SK-N-SH (cell line): ENCODE measurements around the gene PPP4R3A. TPM values are rescaled to one million over a fixed set of nuclear protein-coding genes. Genes with fewer than 3 reads are reported as not detected.
A peak's percentile ranks its signal among the peaks of the same experiment; 100 is the strongest.

Experiments
- CTCF ChIA-PET: fragments of 300-600, 350-600 bp; formaldehyde crosslinking; extraction: SDS; loops from one replicate; lab custom pipeline; 2021; lab: Yijun Ruan, JAX
- POLR2A ChIA-PET: fragments of 350-600 bp; sonication (Branson Sonifier 250); formaldehyde crosslinking; extraction: SDS; loops from one replicate; lab custom pipeline; 2020; ENCODE audit warnings: antibody characterized with exemption, inconsistent platforms; lab: Yijun Ruan, JAX
- DNase-seq: peaks from one replicate; pipeline ENCODE4 v3.0.0; 2012
- H2AFZ ChIP-seq: fragments of 200-600 bp; sonication (generic); 2 replicates; pipeline ENCODE4 v1.8.1; 2016; ENCODE audit warnings: antibody characterized with exemption, mild to moderate bottlenecking, low read depth
- H3F3A ChIP-seq: fragments of 200-600 bp; sonication (generic); replicated peaks from 2 replicates; pipeline ENCODE3; 2016; ENCODE audit warnings: antibody characterized with exemption, mild to moderate bottlenecking; ENCODE audit not compliant: insufficient read depth
- H3K27ac ChIP-seq, 2 experiments: fragments of 200-500 bp in 1 of 2; fragments of 200-600 bp in 1 of 2; sonication (Bioruptor generic) in 1 of 2; sonication (generic), shearing (Covaris generic) in 1 of 2; 2 replicates each; pipeline versions ENCODE4 v1.5.1 to v1.6.1; 2014 to 2016; ENCODE audit warnings: low read depth in 2 of 2, inconsistent platforms in 1 of 2, low read length in 1 of 2, mild to moderate bottlenecking in 1 of 2, mixed read lengths in 1 of 2
- H3K27me3 ChIP-seq: fragments of 200-600 bp; sonication (generic), shearing (Covaris generic); 2 replicates; pipeline ENCODE4 v1.6.1; 2016; ENCODE audit warnings: mixed run types; ENCODE audit not compliant: insufficient read depth
- H3K36me3 ChIP-seq, 2 experiments: fragments of 200-500 bp in 1 of 2; fragments of 200-600 bp in 1 of 2; sonication (Bioruptor generic) in 1 of 2; sonication (generic) in 1 of 2; replicated peaks in 1 of 2; 2 replicates each; pipeline versions ENCODE3 to v1.5.1; 2014 to 2016; ENCODE audit warnings: low read length in 1 of 2, mild to moderate bottlenecking in 1 of 2; ENCODE audit not compliant: insufficient read depth in 2 of 2, control insufficient read depth in 1 of 2
- H3K4me1 ChIP-seq, 2 experiments: fragments of 200-500 bp in 1 of 2; fragments of 200-600 bp in 1 of 2; sonication (Bioruptor generic) in 1 of 2; sonication (generic), shearing (Covaris generic) in 1 of 2; 2 replicates each; pipeline versions ENCODE4 v1.5.1 to v1.6.1; 2014 to 2016; ENCODE audit warnings: low read depth in 1 of 2, low read length in 1 of 2, mixed run types in 1 of 2; ENCODE audit not compliant: insufficient read depth in 2 of 2, control insufficient read depth in 1 of 2
- H3K4me2 ChIP-seq: fragments of 200-600 bp; sonication (generic), shearing (Covaris generic); 2 replicates; pipeline ENCODE4 v1.6.1; 2017; ENCODE audit warnings: mixed run types
- H3K4me3 ChIP-seq, 2 experiments: fragments of 200-500 bp in 1 of 2; fragments of 200-600 bp in 1 of 2; sonication (Bioruptor generic) in 1 of 2; sonication (generic), shearing (Covaris generic) in 1 of 2; 2 replicates each; pipeline versions ENCODE4 v1.5.1 to v1.8.1; 2014 to 2016; ENCODE audit warnings: low read depth in 2 of 2, inconsistent platforms in 1 of 2, low read length in 1 of 2, mild to moderate bottlenecking in 1 of 2, mixed read lengths in 1 of 2, moderate library complexity in 1 of 2
- H3K79me2 ChIP-seq: fragments of 200-600 bp; sonication (generic); 2 replicates; pipeline ENCODE4 v1.8.1; 2017; ENCODE audit warnings: mild to moderate bottlenecking; ENCODE audit not compliant: insufficient read depth
- H3K9ac ChIP-seq: fragments of 200-600 bp; sonication (generic); 2 replicates; pipeline ENCODE4 v1.6.1; 2017; ENCODE audit warnings: mixed run types
- H3K9me2 ChIP-seq: fragments of 200-600 bp; sonication (generic); 2 replicates; pipeline ENCODE4 v1.6.1; 2017; ENCODE audit warnings: mixed run types
- H3K9me3 ChIP-seq: fragments of 200-600 bp; sonication (generic); 2 replicates; pipeline ENCODE4 v1.6.1; 2017; ENCODE audit warnings: mixed run types, mild to moderate bottlenecking, moderate library complexity
- H4K20me1 ChIP-seq: fragments of 200-600 bp; sonication (generic); 2 replicates; pipeline ENCODE4 v1.6.1; 2017; ENCODE audit warnings: mild to moderate bottlenecking, mixed run types; ENCODE audit not compliant: insufficient read depth
- FOXJ3 ChIP-seq: sonication (generic); formaldehyde crosslinking; IDR thresholded peaks from 2 replicates; pipeline ENCODE4 v1.5.1; 2020; ENCODE audit warnings: mild to moderate bottlenecking, missing genetic modification reagents
- MXI1 ChIP-seq: IDR thresholded peaks from 2 replicates; pipeline ENCODE4 v1.6.1; 2012; ENCODE audit warnings: mild to moderate bottlenecking, low read depth, low read length, improper control_type of control experiment
- RAD21 ChIP-seq: IDR thresholded peaks from 2 replicates; pipeline ENCODE4 v1.6.1; 2012; ENCODE audit warnings: mild to moderate bottlenecking, low read length
- RXRA ChIP-seq: IDR thresholded peaks from 2 replicates; pipeline ENCODE4 v1.4.0; 2012; ENCODE audit warnings: low read depth, mild to moderate bottlenecking, borderline replicate concordance
- TAF1 ChIP-seq: IDR thresholded peaks from 2 replicates; pipeline ENCODE4 v1.6.1; 2012; ENCODE audit warnings: low read depth, mild to moderate bottlenecking, low read length, moderate library complexity, borderline replicate concordance
- USF1 ChIP-seq: IDR thresholded peaks from 2 replicates; pipeline ENCODE4 v1.4.0; 2012; ENCODE audit warnings: low read depth, borderline replicate concordance
- YY1 ChIP-seq: IDR thresholded peaks from 2 replicates; pipeline ENCODE4 v1.4.0; 2012; ENCODE audit warnings: low read depth, mild to moderate bottlenecking
- WGBS: methylation state at CpG from one replicate; pipeline ENCODE4 v1.1.6; 2017; ENCODE audit warnings: low lambda C conversion rate; 5-methylcytosine and 5-hydroxymethylcytosine counted together
- polyA plus RNA-seq, 3 experiments: library from polyadenylated mRNA; depleted of rRNA; stranded (reverse); fragments of >200 nt; gene quantifications; 2 replicates each; pipeline ENCODE4 v1.2.3, GENCODE V29; 2012

The PPP4R3A gene
- polyA plus RNA-seq, 1 of the 3 experiments (the other 2 are of a cell fraction), result 34.9 TPM

- CTCF ChIA-PET, result interaction anchor here (1.1 to 13.5 kb wide), 16 partner anchors 19 to 357 kb away, joined by 3 to 300 read pairs (median 5); partner anchors contain the start of gene RPS6KA5
- peak; percentile 93 for DNase-seq
Measured at GRCh38 chr14:91417120-91417982, 92.8 kb downstream of the PPP4R3A start, which contains the start of gene CCDC88C. Gene CCDC88C, minus strand, starts transcription at chr14:91417820. Its CDS starts 130 bp downstream, at chr14:91417690.

GRCh38 chr14:91416744-91417119 is 93.4 kb downstream of the PPP4R3A start:
- ChIA-PET CTCF (interaction anchor here (1.2 to 13.5 kb wide), 6 partner anchors 18 to 92 kb away, joined by 3 to 300 read pairs (median 14); no protein-coding TSS in a partner anchor), POLR2A (no interaction called here)
- Histone ChIP-seq H3K27ac (no peak overlapping the region), H3K27me3 (peaks cover 15% of the 10 kb centered on the region), H3K79me2 (no peaks in the 10 kb centered on the region), H4K20me1 (no peaks in the 10 kb centered on the region), H3K9me2 (no peaks in the 10 kb centered on the region), H2AFZ (no peak overlapping the region), H3F3A (peaks cover 3% of the 10 kb centered on the region), H3K9ac (no peak overlapping the region), H3K36me3 (no peaks in the 10 kb centered on the region), H3K4me3 (peak overlapping the region in 1 of 2 experiments; percentile 52; a peak in 2 of 4 replicates), H3K4me2 (no peak overlapping the region), H3K9me3 (no peaks in the 10 kb centered on the region), H3K4me1 (peaks cover 0 to 22% of the 10 kb centered on the region in 2 experiments; a peak in 2 of 4 replicates)
- 77% methylated on average over 19 of the region's 19 CpGs for WGBS
- no peak for DNase-seq
- TF ChIP-seq USF1 (no peak), TAF1 (no peak), YY1 (no peak), RXRA (no peak), FOXJ3 (no peak)

More at GRCh38 chr14:91417120-91417982, 92.8 kb downstream of the PPP4R3A start, which contains the start of gene CCDC88C:
- no peaks in the 10 kb centered on the region for H3K36me3 ChIP-seq
- H3K9me2 ChIP-seq, result no peaks in the 10 kb centered on the region
- WGBS, result 13% methylated on average over 20 of the region's 103 CpGs
- H3F3A ChIP-seq, result peaks cover 3% of the 10 kb centered on the region
- no peaks in the 10 kb centered on the region for H3K9me3 ChIP-seq
- POLR2A ChIA-PET, result interaction anchor here (1.6 kb wide), 1 partner anchor 39 kb away, joined by 5 read pairs; no protein-coding TSS in a partner anchor
- H3K27ac ChIP-seq, result peak within 1 kb of the TSS in 1 of 2 experiments; percentile 47; a peak in 1 of 4 replicates
- H3K79me2 ChIP-seq, result no peaks in the 10 kb centered on the region
- peak within 1 kb of the TSS; percentile 76 for H2AFZ ChIP-seq
- H3K4me2 ChIP-seq, result peak within 1 kb of the TSS; percentile 67
- H3K4me1 ChIP-seq, result peaks cover 0 to 22% of the 10 kb centered on the region in 2 experiments; a peak in 2 of 4 replicates
- peak within 1 kb of the TSS; percentile 52 to 58 for H3K4me3 ChIP-seq
- peaks cover 15% of the 10 kb centered on the region for H3K27me3 ChIP-seq
- peak; percentile 46 for TF ChIP-seq RAD21
- TF ChIP-seq MXI1, result no peak
- TF ChIP-seq, all 33 proteins: peak for 1
- Histone ChIP-seq H3K9ac (no peak within 1 kb of the TSS), H4K20me1 (no peaks in the 10 kb centered on the region)
